ENCODE measurements around the gene ARIH1. TPM values are rescaled to one million over a fixed set of nuclear protein-coding genes. Genes with fewer than 3 reads are reported as not detected.
"Not testable (repeated sequence)": the region's sequence is repeated elsewhere in the genome, so short reads cannot be mapped to it uniquely, and the experiment has no call there.

Gene ARIH1
- total RNA-seq, 6 experiments from 2014 or later = 138 to 171 (median 159) TPM

DNA sequence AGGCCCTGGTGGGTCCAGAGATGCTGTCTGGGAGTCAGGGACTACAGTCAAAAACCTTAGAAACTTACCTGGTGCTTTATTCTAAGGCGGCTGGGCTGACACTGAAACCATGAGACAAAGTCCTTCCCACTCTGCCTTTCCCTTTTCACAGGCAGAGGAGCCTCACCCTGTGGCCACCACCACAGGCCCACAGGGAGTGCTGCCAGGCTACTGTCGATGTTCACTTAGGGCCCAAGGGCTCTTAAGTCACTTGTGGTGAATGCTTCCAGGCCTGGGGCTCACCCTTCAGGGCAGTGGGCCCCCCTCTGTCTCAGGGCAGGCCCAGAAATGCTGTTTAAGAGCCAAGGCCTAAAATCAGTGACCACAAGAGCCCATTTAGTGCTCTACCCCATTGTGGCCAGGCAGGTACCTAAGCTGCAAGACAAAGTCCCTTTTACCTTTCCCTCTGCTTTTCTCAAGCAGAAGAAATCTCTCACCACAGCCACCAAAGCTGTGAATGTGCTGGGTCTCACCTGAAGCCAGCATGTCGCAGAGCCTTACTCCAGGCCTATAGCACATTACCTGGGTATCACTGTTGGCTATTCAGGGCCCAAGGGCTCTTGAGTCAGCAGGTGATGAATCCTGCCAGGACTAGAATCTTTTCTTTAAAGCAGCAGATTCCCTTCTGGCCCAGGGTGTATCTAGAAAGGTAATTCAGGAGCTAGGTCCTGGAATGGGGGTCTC is 140.8 kb downstream of the ARIH1 start:
- H3K4me3 Mint-ChIP-seq = no peak overlapping the region
- H3K4me1 Mint-ChIP-seq (ENCODE audit: low read depth) = no peaks in the 10 kb centered on the region
- TF ChIP-seq, protein P1, sequence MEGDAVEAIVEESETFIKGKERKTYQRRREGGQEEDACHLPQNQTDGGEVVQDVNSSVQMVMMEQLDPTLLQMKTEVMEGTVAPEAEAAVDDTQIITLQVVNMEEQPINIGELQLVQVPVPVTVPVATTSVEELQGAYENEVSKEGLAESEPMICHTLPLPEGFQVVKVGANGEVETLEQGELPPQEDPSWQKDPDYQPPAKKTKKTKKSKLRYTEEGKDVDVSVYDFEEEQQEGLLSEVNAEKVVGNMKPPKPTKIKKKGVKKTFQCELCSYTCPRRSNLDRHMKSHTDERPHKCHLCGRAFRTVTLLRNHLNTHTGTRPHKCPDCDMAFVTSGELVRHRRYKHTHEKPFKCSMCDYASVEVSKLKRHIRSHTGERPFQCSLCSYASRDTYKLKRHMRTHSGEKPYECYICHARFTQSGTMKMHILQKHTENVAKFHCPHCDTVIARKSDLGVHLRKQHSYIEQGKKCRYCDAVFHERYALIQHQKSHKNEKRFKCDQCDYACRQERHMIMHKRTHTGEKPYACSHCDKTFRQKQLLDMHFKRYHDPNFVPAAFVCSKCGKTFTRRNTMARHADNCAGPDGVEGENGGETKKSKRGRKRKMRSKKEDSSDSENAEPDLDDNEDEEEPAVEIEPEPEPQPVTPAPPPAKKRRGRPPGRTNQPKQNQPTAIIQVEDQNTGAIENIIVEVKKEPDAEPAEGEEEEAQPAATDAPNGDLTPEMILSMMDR (IDR thresholded peaks at IDR 0.05) = no peak
- H3K9me3 Mint-ChIP-seq = no peaks in the 10 kb centered on the region
- H3K27me3 Mint-ChIP-seq (ENCODE audit: insufficient read depth) = no peaks in the 10 kb centered on the region; the same call in 1 of the 2 replicates
- no peak for DNase-seq
- no peak overlapping the region for H3K27ac Mint-ChIP-seq
- no peaks in the 10 kb centered on the region for H3K36me3 Mint-ChIP-seq (ENCODE audit: low read depth)

DNA sequence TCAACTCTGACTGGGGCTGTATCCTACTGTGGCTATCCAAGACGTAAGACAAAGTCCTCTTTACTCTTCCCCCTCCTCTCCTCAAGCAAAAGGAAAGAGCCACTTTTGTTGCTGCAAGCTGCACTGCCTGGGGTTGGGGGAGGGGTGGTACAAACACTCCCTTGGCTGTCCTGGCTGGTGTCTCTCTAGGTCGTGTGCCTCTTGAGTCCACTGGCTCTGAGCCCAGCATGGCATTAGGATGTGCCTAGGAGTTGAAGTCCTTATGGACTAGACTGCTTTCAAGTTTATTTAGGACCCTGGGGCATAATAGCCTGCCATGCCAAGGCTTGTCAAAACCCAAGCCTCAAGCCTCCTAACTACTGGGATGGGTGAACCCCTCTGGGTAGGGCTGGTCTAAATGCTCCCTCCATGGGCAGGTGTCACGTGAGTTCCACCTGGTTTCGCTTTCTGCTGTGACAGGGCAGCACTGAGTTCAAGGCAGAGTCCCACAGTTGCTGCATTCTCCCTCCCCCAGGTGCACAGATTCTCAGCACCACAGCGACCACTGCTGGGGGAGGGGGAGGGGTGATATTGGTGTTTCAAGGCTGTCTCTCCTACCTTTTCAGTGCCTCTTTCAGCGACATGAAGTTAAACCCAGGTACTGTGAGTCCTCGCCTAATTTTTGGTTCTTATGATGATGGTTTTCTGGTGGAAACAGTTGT is 141.6 kb downstream of the ARIH1 start:
- H3K27me3 Mint-ChIP-seq (ENCODE audit: insufficient read depth); H3K4me3 Mint-ChIP-seq; H3K36me3 Mint-ChIP-seq (ENCODE audit: low read depth); DNase-seq; H3K27ac Mint-ChIP-seq; H3K4me1 Mint-ChIP-seq (ENCODE audit: low read depth); H3K9me3 Mint-ChIP-seq: not testable (repeated sequence)

GRCh38 chr15:72616491-72617210 is 142.5 kb downstream of the ARIH1 start:
- TF ChIP-seq, protein P1 (IDR thresholded peaks at IDR 0.05) = no peak
- Mint-ChIP-seq H3K9me3 (no peaks in the 10 kb centered on the region), H3K36me3 (ENCODE audit: low read depth) (no peaks in the 10 kb centered on the region), H3K27me3 (ENCODE audit: insufficient read depth) (no peaks in the 10 kb centered on the region; the same call in 1 of the 2 replicates), H3K4me3 (no peak overlapping the region), H3K4me1 (ENCODE audit: low read depth) (no peaks in the 10 kb centered on the region), H3K27ac (no peak overlapping the region)
- no peak for DNase-seq

DNA sequence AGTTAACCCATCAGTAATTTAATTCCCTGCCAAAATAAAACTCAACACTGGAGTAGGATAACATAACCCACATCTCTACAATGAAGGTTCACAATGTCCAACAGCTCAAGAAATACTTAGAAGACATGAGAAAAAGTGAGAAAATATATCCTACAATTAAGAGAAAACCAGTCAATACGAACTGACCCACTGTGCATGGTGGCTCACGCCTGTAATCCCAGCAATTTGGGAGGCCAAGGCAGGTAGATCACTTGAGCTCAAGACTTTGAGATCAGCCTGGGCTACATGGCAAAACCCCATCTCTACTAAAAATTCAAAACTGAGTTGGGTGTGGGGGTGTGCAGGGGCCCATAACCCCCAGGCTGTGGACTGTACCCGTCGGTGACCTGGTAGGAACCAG is 149.7 kb downstream of the ARIH1 start:
- H3K4me1 Mint-ChIP-seq (ENCODE audit: low read depth); DNase-seq; H3K27ac Mint-ChIP-seq; H3K36me3 Mint-ChIP-seq (ENCODE audit: low read depth); H3K27me3 Mint-ChIP-seq (ENCODE audit: insufficient read depth); H3K9me3 Mint-ChIP-seq; H3K4me3 Mint-ChIP-seq: not testable (repeated sequence)

GRCh38 chr15:72626153-72626552 is 152.0 kb downstream of the ARIH1 start:
- not testable (repeated sequence) for H3K27ac Mint-ChIP-seq; H3K4me3 Mint-ChIP-seq; H3K36me3 Mint-ChIP-seq (ENCODE audit: low read depth); DNase-seq; H3K27me3 Mint-ChIP-seq (ENCODE audit: insufficient read depth); H3K9me3 Mint-ChIP-seq; H3K4me1 Mint-ChIP-seq (ENCODE audit: low read depth)

GRCh38 chr15:72628249-72629067 is 154.3 kb downstream of the ARIH1 start:
- not testable (repeated sequence) for H3K27ac Mint-ChIP-seq; H3K27me3 Mint-ChIP-seq (ENCODE audit: insufficient read depth); H3K9me3 Mint-ChIP-seq; H3K4me3 Mint-ChIP-seq; H3K4me1 Mint-ChIP-seq (ENCODE audit: low read depth); H3K36me3 Mint-ChIP-seq (ENCODE audit: low read depth); DNase-seq
- TF ChIP-seq, protein P1 (IDR thresholded peaks at IDR 0.05) = peak; percentile 60

DNA sequence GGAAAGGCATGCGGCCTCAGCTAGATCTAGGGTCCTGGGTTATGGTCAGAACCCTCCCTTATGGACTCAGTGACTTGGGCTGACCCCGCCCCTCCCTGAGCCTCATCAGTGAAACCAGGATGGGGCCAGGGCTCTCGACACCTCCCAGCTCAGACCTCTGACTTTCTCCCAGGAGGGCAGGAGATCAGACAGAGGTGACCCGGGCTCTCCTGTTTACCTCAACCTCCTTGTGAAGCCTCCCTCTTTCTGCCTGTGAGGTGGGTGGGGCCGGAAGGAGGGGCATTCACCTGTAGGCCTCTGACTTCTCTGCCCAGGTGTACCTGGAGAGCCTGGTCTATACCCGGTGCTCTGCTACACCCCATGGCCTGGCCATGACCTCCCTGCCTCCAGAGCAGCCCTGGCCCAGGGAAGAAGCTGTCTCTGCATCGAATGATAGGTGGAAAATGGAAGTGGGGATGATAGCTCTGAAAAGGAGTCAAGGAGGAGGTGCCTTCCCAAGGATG is 155.0 kb downstream of the ARIH1 start:
- H3K27me3 Mint-ChIP-seq (ENCODE audit: insufficient read depth); H3K36me3 Mint-ChIP-seq (ENCODE audit: low read depth); H3K27ac Mint-ChIP-seq; DNase-seq; H3K4me1 Mint-ChIP-seq (ENCODE audit: low read depth); H3K4me3 Mint-ChIP-seq; H3K9me3 Mint-ChIP-seq: not testable (repeated sequence)

GRCh38 chr15:72636519-72637282 is 162.6 kb downstream of the ARIH1 start:
- H3K4me1 Mint-ChIP-seq (ENCODE audit: low read depth); H3K27me3 Mint-ChIP-seq (ENCODE audit: insufficient read depth); H3K36me3 Mint-ChIP-seq (ENCODE audit: low read depth); H3K27ac Mint-ChIP-seq; H3K9me3 Mint-ChIP-seq: not testable (repeated sequence)
- peak overlapping the region; percentile 64; the same call in 1 of the 2 replicates for H3K4me3 Mint-ChIP-seq
- DNase-seq = peak; percentile 79

- not testable (repeated sequence) for DNase-seq
Observed at GRCh38 chr15:72639759-72640483, 165.8 kb downstream of the ARIH1 start.

More at GRCh38 chr15:72639759-72640483, 165.8 kb downstream of the ARIH1 start:
- not testable (repeated sequence) for H3K4me3 Mint-ChIP-seq; H3K27ac Mint-ChIP-seq; H3K36me3 Mint-ChIP-seq (ENCODE audit: low read depth); H3K4me1 Mint-ChIP-seq (ENCODE audit: low read depth); H3K9me3 Mint-ChIP-seq; H3K27me3 Mint-ChIP-seq (ENCODE audit: insufficient read depth)
